Glutamatergic neuron (in vitro differentiated cells): ENCODE measurements around the gene CREB5. TPM values are rescaled to one million over a fixed set of nuclear protein-coding genes. Genes with fewer than 3 reads are reported as not detected.

Experiments
- DNase-seq: peaks from one replicate; pipeline ENCODE4 v3.0.0; 2022
- H3K27ac Mint-ChIP-seq: one replicate; pipeline ENCODE4 v1.8.0; 2020; ENCODE audit warnings: mild to moderate bottlenecking, mixed read lengths, inconsistent platforms; ENCODE audit not compliant: unreplicated experiment
- H3K27me3 Mint-ChIP-seq: one replicate; pipeline ENCODE4 v1.8.0; 2020; ENCODE audit warnings: mild to moderate bottlenecking, moderate library complexity, mixed read lengths, inconsistent platforms; ENCODE audit not compliant: unreplicated experiment
- H3K36me3 Mint-ChIP-seq: one replicate; pipeline ENCODE4 v1.8.0; 2020; ENCODE audit warnings: mild to moderate bottlenecking, mixed read lengths, inconsistent platforms; ENCODE audit not compliant: unreplicated experiment
- H3K4me1 Mint-ChIP-seq: one replicate; pipeline ENCODE4 v1.8.0; 2020; ENCODE audit warnings: mild to moderate bottlenecking, low read depth, mixed read lengths, inconsistent platforms; ENCODE audit not compliant: unreplicated experiment
- H3K4me3 Mint-ChIP-seq: one replicate; pipeline ENCODE4 v1.8.0; 2020; ENCODE audit warnings: mild to moderate bottlenecking, mixed read lengths, inconsistent platforms; ENCODE audit not compliant: unreplicated experiment
- H3K9me3 Mint-ChIP-seq: one replicate; pipeline ENCODE4 v1.8.0; 2020; ENCODE audit warnings: mild to moderate bottlenecking, moderate library complexity, mixed read lengths, inconsistent platforms; ENCODE audit not compliant: unreplicated experiment
- CTCF ChIP-seq: fragments of 200-600 bp; sonication (generic); IDR thresholded peaks from one replicate; pipeline ENCODE4 v1.5.0; 2021; ENCODE audit not compliant: partially characterized antibody, unreplicated experiment
- total RNA-seq: library from RNA; stranded (reverse); fragmentation: NEBNext Ultra II Directional; extraction: Animal tissue kit (Norgen Biotek cat#: 25700); gene quantifications from one replicate; pipeline ENCODE4 v1.2.1, GENCODE V29; 2021; ENCODE audit not compliant: unreplicated experiment

CREB5 gene
- total RNA-seq, 1 donor from 2014 or later: 50.4 TPM

- no peak overlapping the region for H3K27ac Mint-ChIP-seq
- TF ChIP-seq CTCF: no peak
- H3K9me3 Mint-ChIP-seq: peaks cover 4% of the 10 kb centered on the region
- H3K27me3 Mint-ChIP-seq: no peaks in the 10 kb centered on the region
- DNase-seq: no peak
- H3K36me3 Mint-ChIP-seq: peaks cover 4% of the 10 kb centered on the region
- H3K4me3 Mint-ChIP-seq: no peak overlapping the region
- H3K4me1 Mint-ChIP-seq: peaks cover 1% of the 10 kb centered on the region
Measured at GRCh38 chr7:28487487-28487886, 75.2 kb downstream of the CREB5 start.

- no peak for TF ChIP-seq CTCF
- DNase-seq: no peak
- H3K27me3 Mint-ChIP-seq: no peaks in the 10 kb centered on the region
- peaks cover 4% of the 10 kb centered on the region for H3K9me3 Mint-ChIP-seq
- no peak overlapping the region for H3K4me3 Mint-ChIP-seq
- peaks cover 4% of the 10 kb centered on the region for H3K36me3 Mint-ChIP-seq
- no peak overlapping the region for H3K27ac Mint-ChIP-seq
- no peaks in the 10 kb centered on the region for H3K4me1 Mint-ChIP-seq
Measured at GRCh38 chr7:28488061-28488791, 75.9 kb downstream of the CREB5 start.

- Mint-ChIP-seq H3K9me3 (peaks cover 4% of the 10 kb centered on the region), H3K27me3 (no peaks in the 10 kb centered on the region), H3K4me3 (no peak overlapping the region), H3K27ac (no peak overlapping the region), H3K36me3 (peaks cover 4% of the 10 kb centered on the region), H3K4me1 (no peaks in the 10 kb centered on the region)
- no peak for TF ChIP-seq CTCF
- no peak for DNase-seq
Measured at GRCh38 chr7:28490831-28491230, 78.5 kb downstream of the CREB5 start.

- no peak overlapping the region for H3K4me3 Mint-ChIP-seq
- no peaks in the 10 kb centered on the region for H3K27me3 Mint-ChIP-seq
- H3K27ac Mint-ChIP-seq: no peak overlapping the region
- peaks cover 4% of the 10 kb centered on the region for H3K36me3 Mint-ChIP-seq
- DNase-seq: no peak
- TF ChIP-seq CTCF: no peak
- H3K4me1 Mint-ChIP-seq: no peaks in the 10 kb centered on the region
- H3K9me3 Mint-ChIP-seq: peaks cover 4% of the 10 kb centered on the region
Measured at GRCh38 chr7:28493477-28493876, 81.2 kb downstream of the CREB5 start.

GRCh38 chr7:28497009-28497408 is 84.7 kb downstream of the CREB5 start:
- H3K36me3 Mint-ChIP-seq: no peaks in the 10 kb centered on the region
- H3K27me3 Mint-ChIP-seq: no peaks in the 10 kb centered on the region
- no peaks in the 10 kb centered on the region for H3K9me3 Mint-ChIP-seq
- TF ChIP-seq CTCF: no peak
- DNase-seq: no peak
- no peaks in the 10 kb centered on the region for H3K4me1 Mint-ChIP-seq
- H3K4me3 Mint-ChIP-seq: no peak overlapping the region
- no peak overlapping the region for H3K27ac Mint-ChIP-seq
